T-helper 17 cell (primary cell): ENCODE measurements around the gene ADIPOR1. TPM values are rescaled to one million over a fixed set of nuclear protein-coding genes. Genes with fewer than 3 reads are reported as not detected.
"Not testable (repeated sequence)": the region's sequence is repeated elsewhere in the genome, so short reads cannot be mapped to it uniquely, and the experiment has no call there.

Experiments used
- ATAC-seq: fragments of 150-1000 bp; cut with Tn5 transposase; 2 replicates; pipeline ENCODE4 v1.10.0; 2021; ENCODE audit warnings: mild to moderate bottlenecking, moderate library complexity
- DNase-seq, 3 donors: peaks; one replicate each; pipeline versions ENCODE4 v3.0.0 to v3.0.0-alpha.2; 2020 to 2021
- H3K9me3 ChIP-seq: one replicate; pipeline ENCODE4 v1.7.0; 2013; ENCODE audit warnings: low read length, mild to moderate bottlenecking; ENCODE audit not compliant: control insufficient read depth, poor library complexity, severe bottlenecking
- H3K27ac Mint-ChIP-seq: one replicate; pipeline ENCODE4 v1.8.0; 2022; ENCODE audit warnings: mild to moderate bottlenecking, moderate library complexity, mixed read lengths
- H3K27me3 Mint-ChIP-seq: one replicate; pipeline ENCODE4 v1.8.0; 2022; ENCODE audit warnings: mixed read lengths
- H3K36me3 Mint-ChIP-seq: one replicate; pipeline ENCODE4 v1.8.0; 2022; ENCODE audit warnings: low read depth, mixed read lengths
- H3K4me1 Mint-ChIP-seq: one replicate; pipeline ENCODE4 v1.8.0; 2022; ENCODE audit warnings: mild to moderate bottlenecking, mixed read lengths
- H3K4me3 Mint-ChIP-seq: one replicate; pipeline ENCODE4 v1.8.0; 2022; ENCODE audit warnings: mild to moderate bottlenecking, moderate library complexity, mixed read lengths
- total RNA-seq, 4 donors: library from RNA in 2 of 4; stranded (reverse) in 2 of 4; gene quantifications; one replicate each; pipeline ENCODE4 v1.2.3 and lab custom pipeline; 2022 to 2026

ADIPOR1 gene
- total RNA-seq, 2 donors from 2014 or later: 65.8 to 126 TPM

GRCh38 chr1:202909494-202909893, 48.6 kb downstream of the ADIPOR1 start:
- DNase-seq (no peak), ATAC-seq (no peak)
- peaks cover 17% of the 10 kb centered on the region for H3K36me3 Mint-ChIP-seq
- H3K4me1 Mint-ChIP-seq: peaks cover 15% of the 10 kb centered on the region
- no peaks in the 10 kb centered on the region for H3K9me3 ChIP-seq
- H3K27me3 Mint-ChIP-seq: no peaks in the 10 kb centered on the region
- peak overlapping the region; percentile 6 for H3K27ac Mint-ChIP-seq
- H3K4me3 Mint-ChIP-seq: no peak overlapping the region

DNA sequence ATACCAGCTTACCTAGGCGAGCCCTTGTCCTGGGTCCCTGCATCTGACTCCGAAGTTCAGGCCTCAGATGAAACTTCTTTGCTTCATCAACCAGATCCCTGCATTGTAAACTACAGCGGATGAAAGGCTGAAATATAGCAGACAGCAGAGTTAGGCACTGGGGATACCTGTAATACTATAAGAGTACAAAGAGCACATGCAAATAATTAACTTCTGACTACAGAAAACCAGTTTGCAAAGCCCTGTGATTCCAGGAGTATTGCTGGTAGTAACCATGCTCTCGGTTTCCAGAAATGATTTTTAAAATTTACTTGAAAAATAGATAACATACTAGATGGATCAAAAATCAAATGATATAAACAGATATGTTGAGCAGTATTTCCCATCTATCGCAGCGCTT, 49.1 kb downstream of the ADIPOR1 start:
- Mint-ChIP-seq H3K27me3 (no peaks in the 10 kb centered on the region), H3K4me3 (no peak overlapping the region), H3K36me3 (peaks cover 14% of the 10 kb centered on the region), H3K4me1 (peaks cover 13% of the 10 kb centered on the region), H3K27ac (no peak overlapping the region)
- no peak for DNase-seq
- no peaks in the 10 kb centered on the region for H3K9me3 ChIP-seq
- ATAC-seq: no peak

- H3K4me1 Mint-ChIP-seq: no peaks in the 10 kb centered on the region
- ATAC-seq: no peak
- H3K9me3 ChIP-seq: no peaks in the 10 kb centered on the region
- DNase-seq: no peak
- no peaks in the 10 kb centered on the region for H3K27me3 Mint-ChIP-seq
- H3K27ac Mint-ChIP-seq: no peak overlapping the region
- no peak overlapping the region for H3K4me3 Mint-ChIP-seq
- peaks cover 2% of the 10 kb centered on the region for H3K36me3 Mint-ChIP-seq
These were observed 52.8 kb downstream of the ADIPOR1 start for GRCh38 chr1:202905331-202905730.

GRCh38 chr1:202903808-202904207, 54.3 kb downstream of the ADIPOR1 start:
- not testable (repeated sequence) for ATAC-seq, H3K9me3 ChIP-seq, H3K4me1 Mint-ChIP-seq, H3K27me3 Mint-ChIP-seq, H3K36me3 Mint-ChIP-seq, H3K4me3 Mint-ChIP-seq, DNase-seq
- H3K27ac Mint-ChIP-seq: peak overlapping the region; percentile 80

- H3K4me3 Mint-ChIP-seq: no peak overlapping the region
- no peaks in the 10 kb centered on the region for H3K4me1 Mint-ChIP-seq
- no peak overlapping the region for H3K27ac Mint-ChIP-seq
- H3K9me3 ChIP-seq: no peaks in the 10 kb centered on the region
- no peaks in the 10 kb centered on the region for H3K36me3 Mint-ChIP-seq
- no peak for ATAC-seq
- no peak for DNase-seq
- no peaks in the 10 kb centered on the region for H3K27me3 Mint-ChIP-seq
These were observed 56.6 kb downstream of the ADIPOR1 start for GRCh38 chr1:202901555-202901954.

- no peak for DNase-seq
- no peak overlapping the region for H3K27ac Mint-ChIP-seq
- no peaks in the 10 kb centered on the region for H3K27me3 Mint-ChIP-seq
- H3K4me3 Mint-ChIP-seq: no peak overlapping the region
- H3K4me1 Mint-ChIP-seq: peaks cover 20% of the 10 kb centered on the region
- no peak for ATAC-seq
- H3K36me3 Mint-ChIP-seq: peaks cover 10% of the 10 kb centered on the region
- H3K9me3 ChIP-seq: no peaks in the 10 kb centered on the region
These were observed 65.6 kb downstream of the ADIPOR1 start for GRCh38 chr1:202892501-202892900.

Other genes starting within 250 kb of the ADIPOR1 start
- gene SYT2, start 247.9 kb downstream of the ADIPOR1 start, total RNA-seq: not detected
- gene KDM5B, start 149.9 kb downstream of the ADIPOR1 start, total RNA-seq: 10 to 100 TPM; 64.2 to 76.2 TPM
- under 1 TPM in 1 of 2 donors, not detected in 1; 0.97 TPM for gene PCAT6, start 147.4 kb downstream of the ADIPOR1 start, total RNA-seq
- 10 to 100 TPM; 10.3 to 11.1 TPM for gene RABIF, start 69.2 kb downstream of the ADIPOR1 start, total RNA-seq
- 10 to 100 TPM; 16.7 to 21.1 TPM for gene KLHL12, start 31.1 kb downstream of the ADIPOR1 start, total RNA-seq
- 10 to 100 TPM; 41.6 to 42.4 TPM for gene CYB5R1, start 8.9 kb upstream of the ADIPOR1 start, total RNA-seq
- 100 to 1,000 TPM; 118 to 130 TPM for gene TMEM183A, start 49.1 kb upstream of the ADIPOR1 start, total RNA-seq
- 1 to 10 TPM in 1 of 2 donors, under 1 TPM in 1; 0.81 to 1.5 TPM for gene PPFIA4, start 68.2 kb upstream of the ADIPOR1 start, total RNA-seq
- gene MYOG, start 127.7 kb upstream of the ADIPOR1 start, total RNA-seq: not detected
- gene ADORA1, start 169.4 kb upstream of the ADIPOR1 start, total RNA-seq: under 1 TPM; 0.15 to 0.18 TPM
- not detected for gene MYBPH, start 217.5 kb upstream of the ADIPOR1 start, total RNA-seq
- not detected for gene CHI3L1, start 228.4 kb upstream of the ADIPOR1 start, total RNA-seq